Endothelial cell of umbilical vein (primary cell): ENCODE data around the gene TANGO2. TPM values are rescaled to one million over a fixed set of nuclear protein-coding genes. Genes with fewer than 3 reads are reported as not detected.
"Not testable (repeated sequence)": the region's sequence is repeated elsewhere in the genome, so short reads cannot be mapped to it uniquely, and the experiment has no call there.

Source experiments
- BruUV-seq: library from RNA; stranded (reverse); fragments of 400-500 nt; replicated peaks from 2 replicates; lab custom pipeline; 2021; lab: Mats Ljungman, UMichigan
- CTCF ChIA-PET: fragments of 300-600, 350-600 bp; sonication (Branson Sonifier 250); formaldehyde crosslinking; loops from one replicate; lab custom pipeline; 2021; ENCODE audit warnings: antibody characterized with exemption, inconsistent platforms; lab: Charles Lee
- POLR2A ChIA-PET: fragments of 300-600, 350-600 bp; sonication (Branson Sonifier 250); formaldehyde crosslinking; loops from one replicate; lab custom pipeline; 2021; ENCODE audit warnings: antibody characterized with exemption, inconsistent platforms; lab: Charles Lee
- DNase-seq: peaks from one replicate; pipeline ENCODE4 v3.0.0-alpha.2; 2011; ENCODE audit warnings: low read depth, low spot score
- FAIRE-seq: peaks from 2 replicates; lab custom pipeline; 2011; peaks lifted over from hg19 to GRCh38; lab: Jason Lieb, UNC
- H2AFZ ChIP-seq: 2 replicates; pipeline ENCODE4 v1.6.0; 2012; ENCODE audit warnings: low read depth, low read length, control low read depth, inconsistent platforms
- H3K27ac ChIP-seq: 2 replicates; pipeline ENCODE4 v1.5.1; 2011; ENCODE audit warnings: low read depth, mild to moderate bottlenecking, control low read depth, low read length, moderate library complexity; ENCODE audit not compliant: insufficient read depth
- H3K27me3 ChIP-seq, 2 experiments: 2 replicates each; pipeline versions ENCODE4 v1.6.0 to v1.6.1; 2011; ENCODE audit warnings: low read length in 2 of 2, mixed read lengths in 1 of 2; ENCODE audit not compliant: control insufficient read depth in 2 of 2, insufficient read depth in 2 of 2
- H3K36me3 ChIP-seq, 2 experiments: 2 replicates in 1 of 2; 3 replicates in 1 of 2; pipeline ENCODE4 v1.5.1; 2011; ENCODE audit warnings: low read length in 2 of 2, mild to moderate bottlenecking in 1 of 2, moderate library complexity in 1 of 2; ENCODE audit not compliant: control insufficient read depth in 2 of 2, insufficient read depth in 2 of 2; ENCODE audit errors: extremely low read depth in 1 of 2
- H3K4me1 ChIP-seq: 3 replicates; pipeline ENCODE4 v1.5.1; 2011; ENCODE audit warnings: mild to moderate bottlenecking, low read length; ENCODE audit not compliant: control insufficient read depth, insufficient read depth; ENCODE audit errors: extremely low read depth
- H3K4me2 ChIP-seq: 2 replicates; pipeline ENCODE4 v1.6.1; 2011; ENCODE audit warnings: low read length, control low read depth, mixed read lengths; ENCODE audit not compliant: insufficient read depth
- H3K4me3 ChIP-seq, 3 experiments: fragments of 200-600 bp in 1 of 3; sonication (generic), shearing (Covaris generic) in 1 of 3; replicated peaks in 1 of 3; 2 replicates each; pipeline ENCODE4 v1.5.1; 2011 to 2016; ENCODE audit warnings: control low read depth in 3 of 3, low read length in 3 of 3, mild to moderate bottlenecking in 2 of 3, inconsistent platforms in 1 of 3, low read depth in 1 of 3, moderate library complexity in 1 of 3; ENCODE audit not compliant: insufficient read depth in 1 of 3
- H3K79me2 ChIP-seq: 2 replicates; pipeline ENCODE4 v1.6.0; 2012; ENCODE audit warnings: low read length, inconsistent platforms; ENCODE audit not compliant: control insufficient read depth, insufficient read depth
- H3K9ac ChIP-seq: replicated peaks from 2 replicates; pipeline ENCODE3; 2011; ENCODE audit warnings: low read length, control low read depth; ENCODE audit not compliant: insufficient read depth; ENCODE audit errors: extremely low read depth
- H3K9me1 ChIP-seq: replicated peaks from 3 replicates; pipeline ENCODE4 v1.6.0; 2011; ENCODE audit warnings: mild to moderate bottlenecking, low read length; ENCODE audit not compliant: control insufficient read depth, insufficient read depth; ENCODE audit errors: extremely low read depth
- H3K9me3 ChIP-seq: replicated peaks from 2 replicates; pipeline ENCODE4 v1.5.1; 2012; ENCODE audit warnings: low read length, inconsistent platforms; ENCODE audit not compliant: control insufficient read depth, insufficient read depth
- H4K20me1 ChIP-seq: replicated peaks from 2 replicates; pipeline ENCODE3; 2011; ENCODE audit warnings: mild to moderate bottlenecking, low read length; ENCODE audit not compliant: control insufficient read depth, insufficient read depth; ENCODE audit errors: extremely low read depth
- FOS ChIP-seq: IDR thresholded peaks from 2 replicates; pipeline ENCODE4 v1.6.1; 2011; ENCODE audit warnings: mild to moderate bottlenecking, low read length, moderate library complexity, borderline replicate concordance; ENCODE audit not compliant: insufficient read depth
- JUN ChIP-seq: IDR thresholded peaks from 2 replicates; pipeline ENCODE4 v1.6.1; 2011; ENCODE audit warnings: borderline replicate concordance, low read depth; ENCODE audit not compliant: insufficient read length, insufficient read depth
- dilution Hi-C: fragments of 300-500 bp; cut with MboI; formaldehyde crosslinking; loops from one replicate; pipeline ENCODE4 v1.15.0; 2019; ENCODE audit warnings: low sequenced_read_pairs; ENCODE audit not compliant: extremely low pct_ligation_motif_present
- intact Hi-C: fragments of 100-400 bp; cut with micrococcal nuclease; formaldehyde crosslinking; loops from one replicate; pipeline ENCODE4 v1.10.0; 2022
- polyA plus RNA-seq, 4 experiments: library from polyadenylated mRNA; depleted of rRNA in 3 of 4; stranded (reverse) in 3 of 4; unstranded in 1 of 4; fragments of >200 nt; gene quantifications; 2 replicates each; pipeline versions ENCODE4 v1.2.1 to v1.2.3, GENCODE V29; 2011 to 2012; ENCODE audit warnings: missing spikeins in 1 of 4
- total RNA-seq: library from RNA; stranded (reverse); gene quantifications from 2 replicates; pipeline ENCODE4 v1.2.3, GENCODE V29; 2021

TANGO2 gene
- total and polyA plus RNA-seq, 2 donors (not counting 3 experiments of a cell fraction or from before 2014, with no cell fraction given), result 40.0 to 49.3 TPM

DNA sequence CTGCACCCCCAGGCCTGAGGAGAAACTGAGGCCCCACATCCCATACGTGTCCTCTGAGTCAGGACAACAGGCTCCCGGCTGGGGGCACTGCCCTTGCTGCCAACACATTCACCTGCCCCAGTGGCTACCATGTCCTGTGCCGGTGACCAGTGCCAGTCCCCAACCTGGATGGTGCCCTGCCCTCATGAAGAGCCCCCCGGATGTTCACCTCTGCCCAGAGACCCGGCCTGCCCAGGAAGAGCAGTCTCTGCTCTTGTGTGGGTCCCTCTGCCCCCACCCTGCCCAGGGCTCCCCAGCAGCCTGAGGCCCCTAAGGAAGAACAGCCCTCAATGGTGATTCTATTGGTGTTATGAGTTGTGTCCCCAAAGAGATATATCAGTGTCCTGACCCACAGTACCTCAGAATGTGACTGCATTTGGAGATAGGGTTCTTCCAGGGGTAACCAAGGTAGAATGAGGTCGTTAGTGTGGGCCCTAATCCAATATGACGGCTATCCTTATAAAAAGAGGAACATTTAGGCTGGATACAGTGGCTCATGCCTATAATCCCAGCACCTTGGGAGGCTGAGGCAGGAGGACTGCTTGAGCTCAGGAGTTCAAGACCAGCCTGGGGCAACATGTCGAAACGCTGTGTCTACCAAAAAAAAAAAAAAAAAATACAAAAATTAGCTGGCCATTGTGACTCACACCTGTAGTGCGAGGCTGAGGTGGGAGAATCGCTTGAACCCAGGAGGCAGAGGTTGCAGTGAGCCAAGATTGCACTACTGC, 45.9 kb downstream of the TANGO2 start:
- no TSS peak for BruUV-seq
- no peak for FAIRE-seq
- POLR2A ChIA-PET, result no interaction called here
- H3K4me2 ChIP-seq, result no peak overlapping the region
- dilution Hi-C loops, result no loop called here
- H4K20me1 ChIP-seq, result no peaks in the 10 kb centered on the region
- H3K27me3 ChIP-seq, result no peaks in the 10 kb centered on the region
- H3K36me3 ChIP-seq, result peaks cover 2 to 10% of the 10 kb centered on the region in 2 experiments
- H3K9me3 ChIP-seq, result no peaks in the 10 kb centered on the region
- H3K79me2 ChIP-seq, result no peaks in the 10 kb centered on the region
- TF ChIP-seq JUN (no peak), FOS (no peak)
- CTCF ChIA-PET, result no interaction called here
- H3K4me1 ChIP-seq, result peaks cover 12% of the 10 kb centered on the region
- no peak overlapping the region for H3K9ac ChIP-seq
- no peak overlapping the region for H2AFZ ChIP-seq
- no peak for DNase-seq
- intact Hi-C loops, result no loop called here
- H3K9me1 ChIP-seq, result no peaks in the 10 kb centered on the region
- H3K4me3 ChIP-seq, result no peak overlapping the region
- H3K27ac ChIP-seq, result no peak overlapping the region

DNA sequence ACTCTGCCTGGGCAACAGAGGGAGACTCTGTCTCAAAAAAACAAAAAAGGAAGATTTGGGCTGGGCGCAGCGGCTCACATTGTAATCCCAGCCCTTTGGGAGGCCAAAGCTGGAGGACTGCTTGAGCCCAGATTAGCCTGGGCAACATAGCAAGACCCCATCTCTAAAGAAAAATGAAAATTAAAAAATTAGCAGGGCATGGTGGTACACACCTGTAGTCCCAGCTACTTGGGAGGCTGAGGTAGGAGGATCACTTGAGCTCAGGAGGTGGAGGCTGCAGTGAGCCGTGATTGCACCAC, 46.4 kb downstream of the TANGO2 start:
- DNase-seq, H3K4me3 ChIP-seq, H3K4me2 ChIP-seq, H3K9ac ChIP-seq, H3K9me1 ChIP-seq, H3K79me2 ChIP-seq, CTCF ChIA-PET, H3K4me1 ChIP-seq, FAIRE-seq, dilution Hi-C loops, H3K27ac ChIP-seq, H4K20me1 ChIP-seq, BruUV-seq, H2AFZ ChIP-seq, H3K9me3 ChIP-seq, intact Hi-C loops, H3K27me3 ChIP-seq: not testable (repeated sequence)
- POLR2A ChIA-PET, result interaction anchor here (0.7 kb wide), 1 partner anchor 25 kb away, joined by 6 read pairs; no protein-coding TSS in a partner anchor
- H3K36me3 ChIP-seq, result peaks cover 2 to 10% of the 10 kb centered on the region in 2 experiments
